Right lung (tissue), 5 donors: ENCODE results near the gene STAC. TPM values are rescaled to one million over a fixed set of nuclear protein-coding genes. Genes with fewer than 3 reads are reported as not detected.

Source experiments
- DNase-seq, 2 donors: peaks; one replicate each; pipeline ENCODE4 v3.0.0-alpha.2; 2013
- polyA plus RNA-seq, 5 donors: library from polyadenylated mRNA; unstranded; fragments of 120-200 nt; gene quantifications; one replicate each; pipeline versions ENCODE4 v1.2.1 to v1.2.3, GENCODE V29; 2013; ENCODE audit warnings: inconsistent platforms in 1 of 5, low replicate concordance in 1 of 5; ENCODE audit not compliant: insufficient read length in 5 of 5, insufficient read depth in 1 of 5

Gene STAC
- polyA plus RNA-seq, 5 donors = 0.76 to 2.0 (median 1.0) TPM

DNA sequence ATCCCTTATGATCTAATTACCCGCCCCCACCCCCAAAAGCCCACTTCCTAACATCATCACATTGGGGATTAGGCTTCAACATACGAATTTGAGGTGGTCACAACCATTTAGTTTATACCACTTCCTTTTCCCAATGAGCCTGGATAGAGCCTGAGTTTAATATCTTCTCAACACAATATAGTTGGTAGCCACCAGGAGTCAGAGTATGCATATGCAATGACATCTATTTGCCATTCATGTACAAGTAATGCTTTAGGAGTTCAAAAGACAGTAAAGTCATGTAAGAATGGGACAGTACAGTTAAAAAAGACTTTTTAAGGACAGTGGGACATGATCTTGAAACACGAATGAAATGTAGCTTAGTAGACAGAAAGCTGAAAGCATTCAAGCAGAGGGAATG lies 211.7 kb downstream of the STAC start:
- DNase-seq = no peak

- DNase-seq = no peak
Observed at GRCh38 chr3:36595511-36595910, 215.2 kb downstream of the STAC start.

- DNase-seq = no peak
Observed at GRCh38 chr3:36596419-36596818, 216.1 kb downstream of the STAC start.

GRCh38 chr3:36597422-36597821 lies 217.1 kb downstream of the STAC start:
- no peak for DNase-seq
